ENCODE results near the gene HK3. TPM values are rescaled to one million over a fixed set of nuclear protein-coding genes. Genes with fewer than 3 reads are reported as not detected.

HK3 gene
- total and polyA plus RNA-seq, 9 of the 15 experiments (the other 6 are each of a cell fraction or from before 2014, with no cell fraction given), result 0.16 TPM; not detected in 8

GRCh38 chr5:176886336-176887251, 12.6 kb downstream of the HK3 start:
- H3K9ac ChIP-seq (ENCODE audit: insufficient read depth in 1 of 2, low read depth in 2 of 2, low read length in 2 of 2), result no peak overlapping the region
- no peaks in the 10 kb centered on the region for H3K79me2 ChIP-seq (ENCODE audit: control insufficient read depth, insufficient read depth, low read length)
- H3K27me3 ChIP-seq (ENCODE audit: control insufficient read depth in 2 of 2, insufficient read depth in 2 of 2, low read length in 2 of 2), result peaks cover 42 to 89% of the 10 kb centered on the region in 2 experiments; a peak in 4 of 5 replicates
- BruUV-seq (replicated peaks), result no TSS peak
- no peak overlapping the region for H3K27ac ChIP-seq (ENCODE audit: extremely low read depth, low read depth, low read length)
- DNase-seq (ENCODE audit: extremely low read depth in 1 of 4, low spot score in 3 of 4), result no peak
- H4K20me1 ChIP-seq (replicated peaks; ENCODE audit: control insufficient read depth, insufficient read depth, low read length), result peaks cover 24% of the 10 kb centered on the region
- no peak for ATAC-seq
- intact Hi-C loops (cut with micrococcal nuclease), result no loop called here
- peaks cover 0 to 9% of the 10 kb centered on the region in 2 experiments; a peak in 1 of 5 replicates for H3K4me1 ChIP-seq (replicated peaks in 1 of 2; ENCODE audit: control insufficient read depth in 2 of 2, insufficient read depth in 2 of 2, low read length in 2 of 2)
- in situ Hi-C loops (cut with MboI), result no loop called here
- 6% methylated on average over 13 of the region's 13 CpGs for WGBS (ENCODE audit: insufficient coverage, low coverage, missing lambda C conversion rate)
- no peak for FAIRE-seq
- no peak overlapping the region for H3K4me3 ChIP-seq
- no peaks in the 10 kb centered on the region for H3K36me3 ChIP-seq (ENCODE audit: control insufficient read depth, insufficient read depth, low read length)
- H3K9me3 ChIP-seq (replicated peaks; ENCODE audit: control insufficient read depth, insufficient read depth, low read depth, low read length), result no peaks in the 10 kb centered on the region
- H3K9me1 ChIP-seq (ENCODE audit: control insufficient read depth, insufficient read depth, low read length), result peaks cover 12% of the 10 kb centered on the region
- CTCF ChIA-PET (ENCODE audit: low intra/inter-chr PET ratio), result no interaction called here
- POLR2A ChIA-PET, result interaction anchor here (0.5 to 1.2 kb wide), 4 partner anchors 11 to 158 kb away, joined by 3 read pairs; no protein-coding TSS in a partner anchor
- H2AFZ ChIP-seq (ENCODE audit: low read depth, low read length), result no peak overlapping the region
- H3K4me2 ChIP-seq (ENCODE audit: insufficient read depth, low read length), result no peak overlapping the region
- TF ChIP-seq WHSC1 (IDR thresholded peaks at IDR 0.05; ENCODE audit: low read length) (no peak), SP2 (IDR thresholded peaks at IDR 0.05; ENCODE audit: extremely low read depth, low read depth, low read length, poor library complexity, severe bottlenecking) (no peak), NR0B1 (IDR thresholded peaks at IDR 0.05; ENCODE audit: partially characterized antibody) (no peak), RB1 (IDR thresholded peaks at IDR 0.05; ENCODE audit: low read depth) (no peak), CBX3 (IDR thresholded peaks at IDR 0.05; ENCODE audit: borderline replicate concordance in 1 of 2, low read length in 2 of 2) (no peak), ELF1 (tag; IDR thresholded peaks at IDR 0.05) (no peak), RBFOX2 (IDR thresholded peaks at IDR 0.05; ENCODE audit: low read depth, low read length) (no peak), ZC3H4 (CRISPR knock-in tag; IDR thresholded peaks at IDR 0.05; ENCODE audit: borderline replicate concordance) (no peak), XRCC5 (IDR thresholded peaks at IDR 0.05; ENCODE audit: low read depth, low read length) (no peak), ZNF431 (CRISPR knock-in tag; IDR thresholded peaks at IDR 0.05) (no peak), ETV6 (IDR thresholded peaks at IDR 0.05; ENCODE audit: borderline replicate concordance in 1 of 2, low read depth in 2 of 2, low read length in 1 of 2) (no peak), ETV6 (CRISPR knock-in tag; IDR thresholded peaks at IDR 0.05; ENCODE audit: borderline replicate concordance) (no peak), TRIM25 (IDR thresholded peaks at IDR 0.05; ENCODE audit: borderline replicate concordance) (no peak)
- TF ChIP-seq, protein P1, sequence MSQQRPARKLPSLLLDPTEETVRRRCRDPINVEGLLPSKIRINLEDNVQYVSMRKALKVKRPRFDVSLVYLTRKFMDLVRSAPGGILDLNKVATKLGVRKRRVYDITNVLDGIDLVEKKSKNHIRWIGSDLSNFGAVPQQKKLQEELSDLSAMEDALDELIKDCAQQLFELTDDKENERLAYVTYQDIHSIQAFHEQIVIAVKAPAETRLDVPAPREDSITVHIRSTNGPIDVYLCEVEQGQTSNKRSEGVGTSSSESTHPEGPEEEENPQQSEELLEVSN (IDR thresholded peaks at IDR 0.05; ENCODE audit: borderline replicate concordance in 1 of 2, extremely low read depth in 1 of 2, insufficient read depth in 1 of 2, insufficient read length in 1 of 2, low read depth in 1 of 2, low read length in 1 of 2, poor library complexity in 1 of 2, severe bottlenecking in 1 of 2), result no peak

Data from K562 (cell line).